ENCODE results near the gene C19orf81.

GRCh38 chr19:50654882-50655281 is 5.6 kb downstream of the C19orf81 start:
- TF ChIP-seq ZBTB1 (CRISPR knock-in tag; IDR thresholded peaks at IDR 0.05; ENCODE audit: borderline replicate concordance, low read depth): no peak
- no peak for TF ChIP-seq ZNF121 (CRISPR knock-in tag; conservative IDR thresholded peaks at IDR 0.05)

Measured in K562 (cell line).